ENCODE measurements around the gene INSYN2A. TPM values are rescaled to one million over a fixed set of nuclear protein-coding genes. Genes with fewer than 3 reads are reported as not detected.

Gene INSYN2A
- total RNA-seq, 4 donors from 2014 or later, result 0.33 to 0.52 (median 0.42) TPM; not detected in 1

DNA sequence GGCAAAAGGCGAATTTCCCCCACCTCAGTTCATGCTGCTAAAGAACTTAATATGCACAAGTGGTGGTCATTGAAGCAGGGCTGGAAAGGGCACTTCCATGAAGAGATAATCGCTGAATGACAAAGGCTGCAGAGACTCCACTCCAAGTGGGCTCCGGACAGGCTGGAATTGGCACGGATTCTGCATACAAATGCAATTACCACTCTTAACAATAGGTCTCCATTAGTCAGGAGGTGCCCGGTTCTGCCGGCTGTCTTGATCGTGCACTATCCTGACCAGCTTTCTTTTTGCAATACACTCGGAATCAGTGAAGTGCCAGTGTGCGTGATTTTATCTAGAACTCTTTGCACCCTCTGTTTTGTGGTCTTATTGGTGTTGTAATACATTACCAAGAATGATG, 49.7 kb downstream of the INSYN2A start:
- H3K9me3 ChIP-seq, result no peaks in the 10 kb centered on the region
- WGBS, result 94% methylated on average over 9 of the region's 9 CpGs
- intact Hi-C loops (cut with DNase I), result no loop called here

More for the DNA sequence above, 49.7 kb downstream of the INSYN2A start:
- Histone ChIP-seq H3K4me1 (no peaks in the 10 kb centered on the region), H3K36me3 (peaks cover 0 to 23% (median 4%) of the 10 kb centered on the region in 4 donors), H3K27ac (replicated peaks in 1 of 4) (no peak overlapping the region), H3K4me3 (no peak overlapping the region), H3K27me3 (no peaks in the 10 kb centered on the region)
- TF ChIP-seq CTCF (IDR thresholded peaks at IDR 0.05), result no peak
- TF ChIP-seq POLR2A (IDR thresholded peaks at IDR 0.05; ENCODE audit: low read depth), result no peak
- DNase-seq (ENCODE audit: extremely low spot score), result no peak
